H1 (cell line): ENCODE results near the gene TK2. TPM values are rescaled to one million over a fixed set of nuclear protein-coding genes. Genes with fewer than 3 reads are reported as not detected.

ENCODE experiments used
- polyA plus RNA-seq, 7 experiments: library from polyadenylated mRNA; depleted of rRNA in 3 of 7; stranded (reverse) in 5 of 7; unstranded in 2 of 7; fragments of >200 nt in 5 of 7; fragments of 200-250 nt in 2 of 7; gene quantifications; 1 replicate in 5 of 7; 2 replicates in 1 of 7; 4 replicates in 1 of 7; pipeline versions ENCODE4 v1.2.1 to v1.2.3, GENCODE V29; 2011 to 2013; ENCODE audit warnings: missing spikeins in 2 of 7, mixed read lengths in 2 of 7
- total RNA-seq: library from RNA; stranded (reverse); fragmentation: NEBNext Ultra II Directional; extraction: Animal tissue kit (Norgen Biotek cat#: 25700); gene quantifications from 2 replicates; pipeline ENCODE4 v1.2.1, GENCODE V29; 2021
- TF ChIP-seq, protein P1 (sequence below): IDR thresholded peaks from 2 replicates; pipeline ENCODE4 v1.6.1; 2011; ENCODE audit warnings: low read length, improper control_type of control experiment

TK2 gene
- total and polyA plus RNA-seq, 2 of the 8 experiments (the other 6 are each of a cell fraction or from before 2014, with no cell fraction given) = 2.7 to 3.6 TPM

- TF ChIP-seq, protein P1, sequence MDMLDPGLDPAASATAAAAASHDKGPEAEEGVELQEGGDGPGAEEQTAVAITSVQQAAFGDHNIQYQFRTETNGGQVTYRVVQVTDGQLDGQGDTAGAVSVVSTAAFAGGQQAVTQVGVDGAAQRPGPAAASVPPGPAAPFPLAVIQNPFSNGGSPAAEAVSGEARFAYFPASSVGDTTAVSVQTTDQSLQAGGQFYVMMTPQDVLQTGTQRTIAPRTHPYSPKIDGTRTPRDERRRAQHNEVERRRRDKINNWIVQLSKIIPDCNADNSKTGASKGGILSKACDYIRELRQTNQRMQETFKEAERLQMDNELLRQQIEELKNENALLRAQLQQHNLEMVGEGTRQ = no peak
These were observed 79.9 kb downstream of the TK2 start (continued) for GRCh38 chr16:66469947-66470546.
